Measurements from ENCODE around the gene PDE7B. TPM values are rescaled to one million over a fixed set of nuclear protein-coding genes. Genes with fewer than 3 reads are reported as not detected.

The PDE7B gene
- polyA plus RNA-seq, 1 of the 3 experiments (the other 2 are of a cell fraction) = 1.9 TPM

- Histone ChIP-seq H3K9me3 (no peaks in the 10 kb centered on the region), H3K4me2 (no peak overlapping the region), H3K9ac (no peak overlapping the region), H3F3A (replicated peaks; ENCODE audit: insufficient read depth) (no peaks in the 10 kb centered on the region), H3K4me1 (ENCODE audit: control insufficient read depth in 1 of 2, insufficient read depth in 2 of 2, low read depth in 1 of 2, low read length in 1 of 2) (0 out of 4 replicates have a peak, but pooled peaks cover 0 to 6% of the 10 kb centered on the region in 2 experiments), H3K79me2 (ENCODE audit: insufficient read depth) (no peaks in the 10 kb centered on the region), H3K9me2 (no peaks in the 10 kb centered on the region), H2AFZ (ENCODE audit: low read depth) (no peak overlapping the region), H3K27ac (ENCODE audit: low read depth in 2 of 2, low read length in 1 of 2) (no peak overlapping the region), H3K27me3 (ENCODE audit: insufficient read depth) (no peaks in the 10 kb centered on the region), H3K36me3 (replicated peaks in 1 of 2; ENCODE audit: control insufficient read depth in 1 of 2, insufficient read depth in 2 of 2, low read length in 1 of 2) (no peaks in the 10 kb centered on the region), H4K20me1 (ENCODE audit: insufficient read depth) (no peaks in the 10 kb centered on the region), H3K4me3 (ENCODE audit: low read depth in 2 of 2, low read length in 1 of 2) (no peak overlapping the region)
- no peak for DNase-seq
- POLR2A ChIA-PET = no interaction called here
- TF ChIP-seq EP300 (IDR thresholded peaks at IDR 0.05; ENCODE audit: borderline replicate concordance in 1 of 2, low read depth in 1 of 2, low read length in 1 of 2) = no peak
- TF ChIP-seq RXRA (IDR thresholded peaks at IDR 0.05; ENCODE audit: borderline replicate concordance, low read depth) = no peak
- no peak for TF ChIP-seq FOXJ3 (CRISPR knock-in tag; IDR thresholded peaks at IDR 0.05)
- TF ChIP-seq EZH2phosphoT487 (IDR thresholded peaks at IDR 0.05; ENCODE audit: borderline replicate concordance, low read depth) = no peak
- TF ChIP-seq MAX (IDR thresholded peaks at IDR 0.05; ENCODE audit: low read depth) = no peak
- no peak for TF ChIP-seq REST (IDR thresholded peaks at IDR 0.05; ENCODE audit: low read depth, low read length)
- no peak for TF ChIP-seq USF2 (IDR thresholded peaks at IDR 0.05; ENCODE audit: borderline replicate concordance, low read depth, low read length)
- no peak for TF ChIP-seq FOSL2 (IDR thresholded peaks at IDR 0.05; ENCODE audit: borderline replicate concordance, low read depth)
- TF ChIP-seq YY1 (IDR thresholded peaks at IDR 0.05; ENCODE audit: low read depth) = no peak
- no peak for TF ChIP-seq ELF1 (IDR thresholded peaks at IDR 0.05)
- no peak for TF ChIP-seq NFIC (IDR thresholded peaks at IDR 0.05; ENCODE audit: borderline replicate concordance)
- no peak for TF ChIP-seq GABPA (IDR thresholded peaks at IDR 0.05; ENCODE audit: low read depth)
- no peak for TF ChIP-seq CHD2 (IDR thresholded peaks at IDR 0.05; ENCODE audit: low read length, partially characterized antibody)
- TF ChIP-seq PBX3 (IDR thresholded peaks at IDR 0.05) = no peak
- TF ChIP-seq NRF1 (IDR thresholded peaks at IDR 0.05; ENCODE audit: low read depth, low read length) = no peak
- TF ChIP-seq MEF2A (IDR thresholded peaks at IDR 0.05; ENCODE audit: borderline replicate concordance, low read depth) = no peak
- TF ChIP-seq RFX5 (IDR thresholded peaks at IDR 0.05; ENCODE audit: low read length) = no peak
- no peak for TF ChIP-seq RCOR1 (IDR thresholded peaks at IDR 0.05; ENCODE audit: low read length)
- CTCF ChIA-PET = interaction anchor here (1.2 to 1.3 kb wide), 2 partner anchors 28 to 375 kb away, joined by 3 to 4 read pairs; no protein-coding TSS in a partner anchor
- 75% methylated on average over 2 of the region's 2 CpGs for WGBS (ENCODE audit: low lambda C conversion rate)
Observed at GRCh38 chr6:135910790-135911618, 59.5 kb downstream of the PDE7B start.

Data from SK-N-SH (cell line).